ENCODE results near the gene CAMK1D.

CAMK1D gene

DNA sequence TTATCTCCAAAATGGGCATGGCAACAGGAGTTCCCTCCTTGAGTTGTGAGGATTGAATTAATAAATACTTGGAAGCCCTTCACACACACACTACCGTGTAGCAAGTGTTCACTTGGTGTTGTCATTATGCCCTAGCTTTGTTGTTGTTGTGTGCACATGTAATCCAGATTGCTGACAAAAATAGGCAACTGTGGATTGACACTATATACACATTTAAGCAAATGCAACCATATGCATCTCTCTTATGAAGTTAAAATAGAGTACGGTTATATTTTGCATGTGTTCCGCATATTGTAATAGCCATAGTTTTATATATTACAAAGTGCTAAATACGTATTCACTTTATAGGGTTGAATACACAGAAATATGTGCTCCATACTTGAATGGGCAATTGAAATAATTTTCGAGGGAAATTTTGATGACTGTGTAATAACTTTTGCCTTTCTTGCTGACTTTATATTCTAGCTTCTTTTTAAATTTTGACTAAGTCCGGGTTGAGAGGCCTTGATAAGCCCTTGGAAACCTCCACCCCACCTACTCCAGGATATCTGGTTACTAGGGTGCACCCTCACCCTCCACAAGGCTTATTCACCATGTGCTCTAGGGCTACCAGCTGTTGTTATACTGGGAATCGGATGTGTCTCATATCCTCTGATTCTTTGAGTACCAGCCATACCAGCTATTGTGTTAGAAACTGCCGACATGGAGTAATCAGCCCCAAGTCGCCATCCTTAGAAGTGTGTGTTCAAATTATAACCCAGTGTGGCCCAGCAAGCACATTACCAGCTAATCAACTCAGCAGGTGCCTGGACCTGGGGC is 265.0 kb downstream of the CAMK1D start:
- Histone ChIP-seq H3K36me3 (ENCODE audit: control insufficient read depth in 2 of 2, insufficient read depth in 2 of 2, low read length in 2 of 2) (no peaks in the 10 kb centered on the region), H3K4me1 (ENCODE audit: control insufficient read depth, insufficient read depth, low read length) (no peaks in the 10 kb centered on the region), H3K27me3 (ENCODE audit: control insufficient read depth in 1 of 2, insufficient read depth in 2 of 2, low read length in 2 of 2) (no peaks in the 10 kb centered on the region), H3K9me3 (ENCODE audit: control insufficient read depth in 2 of 2, low read length in 2 of 2) (no peaks in the 10 kb centered on the region), H3K27ac (ENCODE audit: low read length) (no peak overlapping the region), H3K9ac (ENCODE audit: low read length in 2 of 2) (no peak overlapping the region), H3K4me3 (ENCODE audit: low read length in 2 of 2) (no peak overlapping the region)

GRCh38 chr10:12615296-12616220 is 266.2 kb downstream of the CAMK1D start:
- H3K36me3 ChIP-seq (ENCODE audit: control insufficient read depth in 2 of 2, insufficient read depth in 2 of 2, low read length in 2 of 2) = no peaks in the 10 kb centered on the region
- H3K27me3 ChIP-seq (ENCODE audit: control insufficient read depth in 1 of 2, insufficient read depth in 2 of 2, low read length in 2 of 2) = no peaks in the 10 kb centered on the region
- no peak overlapping the region for H3K27ac ChIP-seq (ENCODE audit: low read length)
- no peaks in the 10 kb centered on the region for H3K4me1 ChIP-seq (ENCODE audit: control insufficient read depth, insufficient read depth, low read length)
- no peak overlapping the region for H3K4me3 ChIP-seq (ENCODE audit: low read length in 2 of 2)
- H3K9me3 ChIP-seq (ENCODE audit: control insufficient read depth in 2 of 2, low read length in 2 of 2) = no peaks in the 10 kb centered on the region
- no peak overlapping the region for H3K9ac ChIP-seq (ENCODE audit: low read length in 2 of 2)

DNA sequence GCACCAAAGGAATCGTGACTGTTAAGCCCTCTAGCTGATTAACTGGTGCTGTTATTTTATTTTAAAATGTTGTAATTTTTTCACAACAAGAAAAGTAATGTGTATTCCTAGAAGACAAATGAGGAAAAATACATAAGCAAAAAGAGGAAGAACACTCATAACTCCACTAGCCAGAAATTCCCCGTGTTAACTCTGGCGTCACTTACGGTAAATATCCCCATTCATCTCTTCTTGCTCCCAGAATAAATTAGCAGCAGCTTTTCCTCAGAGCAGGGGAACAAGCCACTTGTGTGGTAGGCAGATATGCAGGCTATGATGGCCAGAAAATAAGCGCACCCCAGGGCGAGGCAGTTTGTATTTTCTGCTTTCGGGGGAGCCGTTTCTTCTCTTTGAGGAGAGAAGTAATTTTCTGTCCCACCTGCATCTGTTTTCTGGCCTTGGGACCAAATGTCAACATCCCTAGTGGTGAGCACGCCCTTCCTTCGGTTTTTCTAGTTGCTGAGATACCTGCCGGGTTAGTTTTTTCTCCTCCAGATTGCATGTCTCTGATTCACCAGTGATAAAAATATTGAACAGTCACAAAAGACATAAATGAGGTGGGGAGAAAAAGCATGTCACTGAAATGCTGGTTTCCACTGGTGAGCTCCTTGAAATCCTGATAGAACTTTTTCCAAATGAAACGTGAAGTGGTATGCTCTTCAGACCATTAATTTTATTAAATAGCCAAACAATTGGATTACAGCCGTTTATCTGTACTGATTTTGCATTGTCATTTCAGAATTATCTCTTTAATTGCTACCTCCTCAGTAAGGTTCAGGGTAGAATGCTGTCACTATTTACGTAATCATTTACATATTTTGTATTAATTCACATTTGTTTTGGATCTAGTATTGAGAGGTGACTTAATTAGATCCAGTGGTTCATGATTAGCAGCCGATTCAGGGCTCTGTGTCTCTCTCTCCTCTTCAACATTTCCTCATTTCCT is 268.1 kb downstream of the CAMK1D start:
- H3K36me3 ChIP-seq (ENCODE audit: control insufficient read depth in 2 of 2, insufficient read depth in 2 of 2, low read length in 2 of 2) = no peaks in the 10 kb centered on the region
- no peak overlapping the region for H3K4me3 ChIP-seq (ENCODE audit: low read length in 2 of 2)
- H3K9me3 ChIP-seq (ENCODE audit: control insufficient read depth in 2 of 2, low read length in 2 of 2) = peaks cover 0 to 5% of the 10 kb centered on the region in 2 donors

DNA sequence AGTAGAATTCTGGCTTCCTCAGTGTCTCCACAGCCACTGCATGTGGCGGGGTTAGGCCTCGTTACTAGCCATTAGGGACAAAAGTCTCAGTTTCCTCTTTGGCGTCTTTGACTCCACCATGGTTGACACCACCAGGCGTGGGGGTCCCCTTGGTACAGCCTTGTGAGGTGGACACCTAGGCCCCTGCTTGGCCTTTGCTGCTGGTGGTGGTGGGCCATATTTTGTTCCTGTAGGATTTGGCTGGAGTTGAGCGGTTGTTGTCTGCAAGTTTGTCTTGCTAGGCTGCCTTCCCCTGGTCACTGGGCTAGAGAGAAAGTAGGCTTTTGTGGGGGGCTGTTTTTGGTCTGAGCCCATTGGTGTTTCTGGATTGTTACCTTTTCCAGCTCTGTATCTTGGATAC is 272.7 kb downstream of the CAMK1D start:
- peaks cover 0 to 5% of the 10 kb centered on the region in 2 donors for H3K9me3 ChIP-seq (ENCODE audit: control insufficient read depth in 2 of 2, low read length in 2 of 2)
- no peaks in the 10 kb centered on the region for H3K36me3 ChIP-seq (ENCODE audit: control insufficient read depth in 2 of 2, insufficient read depth in 2 of 2, low read length in 2 of 2)
- no peak overlapping the region for H3K4me3 ChIP-seq (ENCODE audit: low read length in 2 of 2)
- H3K27me3 ChIP-seq (ENCODE audit: control insufficient read depth in 1 of 2, insufficient read depth in 2 of 2, low read length in 2 of 2) = no peaks in the 10 kb centered on the region
- H3K27ac ChIP-seq (ENCODE audit: low read length) = no peak overlapping the region
- H3K4me1 ChIP-seq (ENCODE audit: control insufficient read depth, insufficient read depth, low read length) = no peaks in the 10 kb centered on the region
- H3K9ac ChIP-seq (ENCODE audit: low read length in 2 of 2) = no peak overlapping the region

More for the DNA sequence above, 268.1 kb downstream of the CAMK1D start:
- H3K27me3 ChIP-seq (ENCODE audit: control insufficient read depth in 1 of 2, insufficient read depth in 2 of 2, low read length in 2 of 2) = no peaks in the 10 kb centered on the region
- H3K27ac ChIP-seq (ENCODE audit: low read length) = no peak overlapping the region
- H3K9ac ChIP-seq (ENCODE audit: low read length in 2 of 2) = no peak overlapping the region
- H3K4me1 ChIP-seq (ENCODE audit: control insufficient read depth, insufficient read depth, low read length) = no peaks in the 10 kb centered on the region

GRCh38 chr10:12622691-12623090 is 273.3 kb downstream of the CAMK1D start:
- Histone ChIP-seq H3K27me3 (ENCODE audit: control insufficient read depth in 1 of 2, insufficient read depth in 2 of 2, low read length in 2 of 2) (no peaks in the 10 kb centered on the region), H3K9me3 (ENCODE audit: control insufficient read depth in 2 of 2, low read length in 2 of 2) (peaks cover 0 to 5% of the 10 kb centered on the region in 2 donors), H3K27ac (ENCODE audit: low read length) (no peak overlapping the region), H3K4me3 (ENCODE audit: low read length in 2 of 2) (no peak overlapping the region), H3K9ac (ENCODE audit: low read length in 2 of 2) (no peak overlapping the region), H3K4me1 (ENCODE audit: control insufficient read depth, insufficient read depth, low read length) (no peaks in the 10 kb centered on the region), H3K36me3 (ENCODE audit: control insufficient read depth in 2 of 2, insufficient read depth in 2 of 2, low read length in 2 of 2) (no peaks in the 10 kb centered on the region)

DNA sequence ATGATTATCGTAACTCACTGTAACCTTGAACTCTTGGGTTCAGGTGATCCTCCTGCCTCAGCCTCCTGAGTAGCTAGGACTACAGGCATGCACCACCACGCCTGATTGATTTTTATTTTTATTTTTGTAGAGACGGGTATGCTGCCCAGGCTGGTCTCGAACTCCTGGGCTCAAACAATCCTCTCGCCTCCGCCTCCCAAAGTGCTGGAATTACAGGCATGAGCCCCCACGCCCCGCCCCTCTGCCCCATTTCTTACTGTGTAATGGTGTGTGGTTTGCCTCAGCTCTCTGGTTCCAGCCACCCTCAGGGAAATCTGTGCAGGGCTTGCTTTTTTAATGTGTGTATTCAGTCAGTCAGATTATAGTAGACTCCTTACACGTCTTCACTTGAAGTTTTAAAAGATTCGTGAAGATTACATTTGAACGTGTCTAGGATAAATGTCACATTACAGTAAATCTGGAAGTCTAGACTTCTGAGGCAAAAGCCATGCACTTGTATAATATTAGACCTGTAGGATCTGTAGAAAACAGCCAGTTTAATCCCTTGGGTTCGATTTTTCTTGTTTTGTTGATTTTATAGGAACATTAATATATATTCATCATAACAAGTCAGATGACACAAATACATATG is 276.2 kb downstream of the CAMK1D start:
- H3K9ac ChIP-seq (ENCODE audit: low read length in 2 of 2) = no peak overlapping the region
- H3K27me3 ChIP-seq (ENCODE audit: control insufficient read depth in 1 of 2, insufficient read depth in 2 of 2, low read length in 2 of 2) = no peaks in the 10 kb centered on the region
- no peaks in the 10 kb centered on the region for H3K36me3 ChIP-seq (ENCODE audit: control insufficient read depth in 2 of 2, insufficient read depth in 2 of 2, low read length in 2 of 2)
- no peak overlapping the region for H3K4me3 ChIP-seq (ENCODE audit: low read length in 2 of 2)
- peaks cover 0 to 5% of the 10 kb centered on the region in 2 donors for H3K9me3 ChIP-seq (ENCODE audit: control insufficient read depth in 2 of 2, low read length in 2 of 2)
- H3K4me1 ChIP-seq (ENCODE audit: control insufficient read depth, insufficient read depth, low read length) = peaks cover 3% of the 10 kb centered on the region
- H3K27ac ChIP-seq (ENCODE audit: low read length) = no peak overlapping the region

DNA sequence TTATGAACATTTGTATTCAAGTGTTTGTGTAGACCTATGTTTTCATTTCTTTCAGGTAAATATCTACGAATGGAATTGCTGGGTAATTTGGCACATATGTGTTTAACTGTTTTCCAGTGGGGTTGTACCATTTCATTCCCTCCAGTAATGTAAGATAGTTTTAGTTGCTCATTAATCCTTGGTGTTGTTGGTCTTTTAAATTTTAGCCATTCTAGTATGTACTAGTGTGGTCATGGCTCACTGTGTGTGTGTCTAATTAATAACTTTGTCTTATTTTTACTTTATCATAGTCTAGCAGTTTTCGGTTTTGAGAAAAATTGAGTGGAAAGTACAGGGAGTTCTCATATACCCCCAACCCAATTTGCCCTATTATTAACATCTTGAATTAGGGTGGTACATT is 278.8 kb downstream of the CAMK1D start:
- Histone ChIP-seq H3K4me3 (ENCODE audit: low read length in 2 of 2) (no peak overlapping the region), H3K9ac (ENCODE audit: low read length in 2 of 2) (no peak overlapping the region), H3K9me3 (ENCODE audit: control insufficient read depth in 2 of 2, low read length in 2 of 2) (no peaks in the 10 kb centered on the region), H3K36me3 (ENCODE audit: control insufficient read depth in 2 of 2, insufficient read depth in 2 of 2, low read length in 2 of 2) (no peaks in the 10 kb centered on the region), H3K4me1 (ENCODE audit: control insufficient read depth, insufficient read depth, low read length) (peaks cover 3% of the 10 kb centered on the region), H3K27ac (ENCODE audit: low read length) (no peak overlapping the region), H3K27me3 (ENCODE audit: control insufficient read depth in 1 of 2, insufficient read depth in 2 of 2, low read length in 2 of 2) (no peaks in the 10 kb centered on the region)

DNA sequence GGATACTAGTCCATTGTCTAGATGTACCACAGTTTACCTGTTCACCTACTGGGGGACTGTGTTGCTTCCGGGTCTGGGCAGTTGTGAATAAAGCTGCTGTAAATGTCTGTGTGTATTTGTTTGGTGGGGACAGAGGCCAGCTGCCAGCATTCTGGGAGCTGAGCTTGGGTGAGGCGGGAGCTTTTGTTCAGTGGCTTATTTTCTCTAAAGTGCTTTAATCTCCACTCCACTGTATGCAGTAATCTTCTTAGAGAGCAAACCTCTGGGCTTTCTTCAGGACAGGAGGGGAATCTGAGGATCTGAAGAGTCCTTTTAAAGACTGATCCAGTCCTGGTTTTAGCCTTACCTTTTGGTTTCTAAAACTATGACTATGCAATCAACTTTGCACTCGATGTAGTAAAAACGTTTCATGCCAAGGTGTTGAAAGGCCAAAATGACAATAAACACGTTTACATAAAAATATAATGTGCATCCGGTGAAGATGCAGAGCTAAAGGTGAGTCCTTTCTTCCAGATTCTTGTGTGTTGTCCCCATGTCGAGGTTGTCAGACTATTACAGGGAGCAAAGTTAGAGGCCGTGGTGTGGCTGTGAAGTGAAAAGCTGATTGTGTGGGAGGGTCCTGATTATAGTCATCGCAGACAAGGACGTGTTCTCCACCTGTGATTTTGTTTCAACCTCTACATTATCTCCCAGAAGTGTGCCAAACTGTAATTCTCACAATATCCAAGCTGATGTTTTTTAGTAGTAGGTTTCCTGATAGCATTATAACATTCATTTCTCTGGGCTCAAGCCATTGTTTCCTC is 279.8 kb downstream of the CAMK1D start:
- H3K4me3 ChIP-seq (ENCODE audit: low read length in 2 of 2) = no peak overlapping the region
- H3K27me3 ChIP-seq (ENCODE audit: control insufficient read depth in 1 of 2, insufficient read depth in 2 of 2, low read length in 2 of 2) = no peaks in the 10 kb centered on the region
- no peaks in the 10 kb centered on the region for H3K9me3 ChIP-seq (ENCODE audit: control insufficient read depth in 2 of 2, low read length in 2 of 2)
- H3K9ac ChIP-seq (ENCODE audit: low read length in 2 of 2) = no peak overlapping the region
- peaks cover 3% of the 10 kb centered on the region for H3K4me1 ChIP-seq (ENCODE audit: control insufficient read depth, insufficient read depth, low read length)
- H3K36me3 ChIP-seq (ENCODE audit: control insufficient read depth in 2 of 2, insufficient read depth in 2 of 2, low read length in 2 of 2) = no peaks in the 10 kb centered on the region
- H3K27ac ChIP-seq (ENCODE audit: low read length) = no peak overlapping the region

GRCh38 chr10:12629767-12630165 is 280.4 kb downstream of the CAMK1D start:
- peaks cover 3% of the 10 kb centered on the region for H3K4me1 ChIP-seq (ENCODE audit: control insufficient read depth, insufficient read depth, low read length)
- H3K4me3 ChIP-seq (ENCODE audit: low read length in 2 of 2) = no peak overlapping the region
- H3K36me3 ChIP-seq (ENCODE audit: control insufficient read depth in 2 of 2, insufficient read depth in 2 of 2, low read length in 2 of 2) = no peaks in the 10 kb centered on the region
- no peak overlapping the region for H3K27ac ChIP-seq (ENCODE audit: low read length)
- H3K9ac ChIP-seq (ENCODE audit: low read length in 2 of 2) = no peak overlapping the region
- no peaks in the 10 kb centered on the region for H3K27me3 ChIP-seq (ENCODE audit: control insufficient read depth in 1 of 2, insufficient read depth in 2 of 2, low read length in 2 of 2)
- no peaks in the 10 kb centered on the region for H3K9me3 ChIP-seq (ENCODE audit: control insufficient read depth in 2 of 2, low read length in 2 of 2)

Measured in stomach smooth muscle (tissue), 2 donors.